ENCODE measurements around the gene ACSF2.

ACSF2 gene

DNA sequence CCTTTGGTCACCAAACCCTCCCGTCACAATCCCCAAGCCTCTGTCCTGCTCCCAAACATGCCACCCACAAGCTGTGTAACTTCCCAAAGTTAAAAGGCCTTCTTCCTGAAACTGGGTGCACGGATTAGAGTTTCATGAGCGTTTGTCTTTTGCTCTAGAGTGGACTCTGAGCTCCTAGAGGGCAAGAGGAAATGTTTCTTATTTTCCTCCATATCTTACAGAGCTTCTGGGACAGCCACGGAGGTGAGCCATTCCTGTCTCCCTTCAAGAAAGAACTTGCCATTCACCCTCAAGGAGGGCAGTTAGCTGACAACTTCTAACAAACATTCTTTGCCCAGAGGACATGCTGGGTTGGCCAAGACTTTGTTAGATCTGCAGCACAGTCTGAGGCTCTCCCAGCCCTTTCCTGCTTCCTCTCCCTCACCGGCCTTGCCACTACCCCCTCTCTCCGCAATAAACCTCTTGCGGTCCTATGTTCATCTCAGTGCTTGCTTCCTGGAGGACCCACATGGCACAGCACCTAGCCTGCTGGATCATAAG lies 79.6 kb downstream of the ACSF2 start:
- DNase-seq (ENCODE audit: low spot score), result no peak
- TF ChIP-seq, protein P1, sequence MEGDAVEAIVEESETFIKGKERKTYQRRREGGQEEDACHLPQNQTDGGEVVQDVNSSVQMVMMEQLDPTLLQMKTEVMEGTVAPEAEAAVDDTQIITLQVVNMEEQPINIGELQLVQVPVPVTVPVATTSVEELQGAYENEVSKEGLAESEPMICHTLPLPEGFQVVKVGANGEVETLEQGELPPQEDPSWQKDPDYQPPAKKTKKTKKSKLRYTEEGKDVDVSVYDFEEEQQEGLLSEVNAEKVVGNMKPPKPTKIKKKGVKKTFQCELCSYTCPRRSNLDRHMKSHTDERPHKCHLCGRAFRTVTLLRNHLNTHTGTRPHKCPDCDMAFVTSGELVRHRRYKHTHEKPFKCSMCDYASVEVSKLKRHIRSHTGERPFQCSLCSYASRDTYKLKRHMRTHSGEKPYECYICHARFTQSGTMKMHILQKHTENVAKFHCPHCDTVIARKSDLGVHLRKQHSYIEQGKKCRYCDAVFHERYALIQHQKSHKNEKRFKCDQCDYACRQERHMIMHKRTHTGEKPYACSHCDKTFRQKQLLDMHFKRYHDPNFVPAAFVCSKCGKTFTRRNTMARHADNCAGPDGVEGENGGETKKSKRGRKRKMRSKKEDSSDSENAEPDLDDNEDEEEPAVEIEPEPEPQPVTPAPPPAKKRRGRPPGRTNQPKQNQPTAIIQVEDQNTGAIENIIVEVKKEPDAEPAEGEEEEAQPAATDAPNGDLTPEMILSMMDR (IDR thresholded peaks at IDR 0.05; ENCODE audit: extremely low read depth, insufficient read depth, missing control alignments), result no peak
- in situ Hi-C loops (cut with MboI; ENCODE audit: low pct_unique_long_range_greater_than_20kb, low sequenced_read_pairs, unreplicated experiment), result no loop called here

DNA sequence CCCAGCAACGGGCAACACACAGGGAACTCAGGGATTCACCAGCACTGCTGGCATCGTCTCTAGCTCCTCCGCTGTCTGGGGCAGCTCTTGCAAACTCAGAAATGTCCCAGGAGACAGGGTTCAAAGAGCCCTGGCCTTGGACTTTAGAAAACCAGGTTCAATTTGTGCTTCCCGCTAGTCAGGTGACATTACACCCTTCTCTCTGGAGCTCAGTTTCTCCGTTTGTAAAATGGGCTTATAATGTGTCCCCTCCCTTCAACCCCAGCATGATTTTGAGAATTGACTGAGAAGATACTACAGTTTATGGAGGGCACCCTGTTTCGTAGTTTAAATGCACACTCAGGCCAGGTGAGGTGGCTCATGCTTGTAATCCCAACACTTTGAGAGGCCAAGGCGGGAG lies 80.3 kb downstream of the ACSF2 start:
- TF ChIP-seq, protein P1 (IDR thresholded peaks at IDR 0.05; ENCODE audit: extremely low read depth, insufficient read depth, missing control alignments), result no peak
- no peak for DNase-seq (ENCODE audit: low spot score)
- in situ Hi-C loops (cut with MboI; ENCODE audit: low pct_unique_long_range_greater_than_20kb, low sequenced_read_pairs, unreplicated experiment), result no loop called here

DNA sequence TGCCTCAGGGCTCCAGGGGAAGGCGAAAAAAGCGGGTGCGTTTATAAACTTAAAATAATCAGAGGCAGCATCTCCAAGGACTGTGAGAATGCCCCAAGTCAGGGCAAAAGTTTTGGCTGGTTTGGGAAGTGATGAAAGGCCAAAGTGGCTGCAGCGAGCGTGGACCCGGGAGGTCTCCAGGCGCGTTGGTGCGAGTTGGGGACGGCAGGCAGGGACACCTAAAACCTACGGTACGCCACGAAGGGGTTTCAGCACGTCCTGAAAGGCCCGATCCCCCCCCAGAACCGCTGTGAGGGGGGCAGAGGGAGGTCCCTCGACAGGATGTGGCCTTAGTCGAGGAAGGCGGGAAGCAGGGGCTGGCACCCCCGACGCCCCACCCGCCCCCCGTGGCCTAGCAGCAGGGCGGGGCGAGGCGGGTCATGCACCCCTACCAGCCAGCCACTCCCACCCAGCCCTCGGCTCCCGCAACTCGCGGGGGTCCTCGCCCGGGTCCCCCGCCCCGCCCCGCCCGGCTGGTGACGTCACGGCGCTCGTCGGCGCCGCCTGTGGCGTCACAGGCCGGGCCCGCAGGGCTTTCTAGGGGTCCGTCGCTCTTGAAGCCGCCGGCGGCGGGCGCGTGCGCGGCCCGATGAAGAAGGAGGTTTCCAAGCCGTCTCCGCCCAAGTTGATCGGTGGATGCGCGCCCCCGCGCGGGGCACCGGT lies 82.0 kb downstream of the ACSF2 start, which contains the start of gene MYCBPAP:
Gene MYCBPAP (plus strand): TSS at position 569 of the 702 bp plus-strand sequence. CDS start 236 bp downstream, outside the sequence.
- TF ChIP-seq, protein P1 (IDR thresholded peaks at IDR 0.05; ENCODE audit: extremely low read depth, insufficient read depth, missing control alignments), result no peak
- in situ Hi-C loops (cut with MboI; ENCODE audit: low pct_unique_long_range_greater_than_20kb, low sequenced_read_pairs, unreplicated experiment), result no loop called here
- DNase-seq (ENCODE audit: low spot score), result peak; percentile 93

DNA sequence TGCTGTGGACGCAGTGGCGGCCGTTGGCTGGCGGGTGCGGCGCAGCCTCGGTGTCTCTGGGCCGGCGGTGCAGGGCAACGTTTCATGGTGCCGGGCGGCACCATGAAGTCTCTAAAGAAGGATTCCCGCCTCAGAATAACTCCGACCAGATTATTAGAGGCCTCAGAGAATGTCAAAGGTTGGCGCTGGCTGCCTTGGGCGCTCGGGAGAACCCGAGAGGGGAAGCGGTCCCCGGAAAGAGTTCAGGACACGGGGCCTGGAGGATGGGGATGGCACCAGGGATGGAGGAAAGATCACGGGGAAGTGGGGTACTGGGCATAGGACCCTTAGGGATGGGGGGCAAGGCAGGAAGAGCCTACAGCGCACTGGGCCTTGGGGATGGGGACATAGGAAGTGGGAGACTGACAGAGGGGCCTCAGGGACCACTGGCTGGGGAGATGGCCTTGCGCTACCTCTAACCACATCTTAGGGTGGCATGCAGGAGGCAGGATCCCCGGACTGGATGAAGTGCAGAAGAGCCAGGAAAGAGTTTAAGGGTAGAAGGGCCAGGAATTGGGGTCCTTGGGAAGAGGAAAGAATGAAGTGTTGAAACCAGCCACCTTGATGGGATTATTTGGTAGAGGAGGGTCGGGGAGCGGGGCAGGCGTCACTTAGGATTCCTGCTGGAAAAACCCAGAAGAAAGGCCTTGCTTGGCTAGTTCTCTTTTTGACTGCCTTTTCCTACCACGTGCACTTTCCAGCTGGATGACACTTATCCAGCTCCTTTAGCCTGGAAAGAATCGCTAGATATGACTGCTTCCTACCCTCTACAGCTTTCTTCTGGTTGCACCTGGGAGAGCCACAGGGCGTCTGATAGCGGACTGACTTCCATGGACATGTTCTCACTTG lies 82.8 kb downstream of the ACSF2 start:
- no peak for DNase-seq (ENCODE audit: low spot score)
- TF ChIP-seq, protein P1 (IDR thresholded peaks at IDR 0.05; ENCODE audit: extremely low read depth, insufficient read depth, missing control alignments), result peak; percentile 35
- in situ Hi-C loops (cut with MboI; ENCODE audit: low pct_unique_long_range_greater_than_20kb, low sequenced_read_pairs, unreplicated experiment), result no loop called here

DNA sequence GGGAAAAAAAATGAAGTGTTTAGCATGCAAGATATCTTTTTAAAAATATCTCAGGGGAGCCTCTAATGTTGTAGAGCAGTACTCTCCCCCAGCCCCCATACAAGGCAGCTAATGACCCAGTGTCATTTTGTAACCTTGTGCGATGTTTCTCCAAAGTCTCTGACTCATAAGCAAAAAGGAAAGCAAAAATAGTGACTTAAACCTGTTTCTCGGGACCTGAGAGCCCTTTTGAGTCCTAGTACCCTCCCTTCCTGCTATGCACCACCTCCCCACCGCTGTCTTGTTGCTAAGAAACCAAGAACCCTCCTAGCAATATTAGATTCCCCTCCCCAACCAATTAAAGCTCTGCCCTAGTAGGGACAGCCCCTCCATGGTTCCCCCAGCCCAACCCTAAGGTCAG lies 85.0 kb downstream of the ACSF2 start:
- TF ChIP-seq, protein P1 (IDR thresholded peaks at IDR 0.05; ENCODE audit: extremely low read depth, insufficient read depth, missing control alignments), result no peak
- in situ Hi-C loops (cut with MboI; ENCODE audit: low pct_unique_long_range_greater_than_20kb, low sequenced_read_pairs, unreplicated experiment), result no loop called here
- peak; percentile 90 for DNase-seq (ENCODE audit: low spot score)

DNA sequence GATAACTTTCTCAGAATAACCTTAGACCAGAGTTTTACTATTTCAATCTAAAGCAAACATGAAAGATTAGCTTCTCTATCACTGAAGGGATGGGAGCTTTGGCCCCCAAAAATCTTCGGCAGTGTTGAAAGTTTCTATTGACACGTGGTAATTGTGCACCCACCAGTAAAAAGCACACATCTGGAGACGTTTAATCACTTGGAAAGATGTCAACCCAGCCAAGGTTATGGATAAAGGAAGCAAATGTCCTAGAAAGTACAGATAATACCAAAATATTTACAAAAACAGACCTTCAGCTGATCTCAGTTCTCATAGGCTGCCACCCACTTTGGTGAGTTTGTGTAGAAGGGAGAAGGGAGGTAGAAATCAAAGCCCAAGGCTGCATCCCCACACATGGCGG lies 87.5 kb downstream of the ACSF2 start:
- in situ Hi-C loops (cut with MboI; ENCODE audit: low pct_unique_long_range_greater_than_20kb, low sequenced_read_pairs, unreplicated experiment), result no loop called here
- no peak for DNase-seq (ENCODE audit: low spot score)
- TF ChIP-seq, protein P1 (IDR thresholded peaks at IDR 0.05; ENCODE audit: extremely low read depth, insufficient read depth, missing control alignments), result no peak
